Subcutaneous abdominal adipose tissue (tissue), 5 donors: ENCODE data around the gene TEX29.

Source experiments
- H3K27ac ChIP-seq: one replicate; pipeline ENCODE4 v1.7.0; 2013; ENCODE audit warnings: low read depth, mild to moderate bottlenecking, inconsistent platforms, low read length, moderate library complexity
- H3K27me3 ChIP-seq, 5 donors: one replicate each; pipeline ENCODE4 v1.7.0; 2013; ENCODE audit warnings: low read length in 5 of 5, inconsistent platforms in 1 of 5; ENCODE audit not compliant: control insufficient read depth in 5 of 5, insufficient read depth in 4 of 5
- H3K36me3 ChIP-seq, 5 donors: one replicate each; pipeline ENCODE4 v1.7.0; 2013; ENCODE audit warnings: low read length in 5 of 5; ENCODE audit not compliant: control insufficient read depth in 5 of 5, insufficient read depth in 5 of 5
- H3K4me1 ChIP-seq, 5 donors: one replicate each; pipeline ENCODE4 v1.7.0; 2013; ENCODE audit warnings: low read length in 5 of 5, mild to moderate bottlenecking in 3 of 5, moderate library complexity in 1 of 5; ENCODE audit not compliant: control insufficient read depth in 5 of 5, insufficient read depth in 5 of 5
- H3K4me3 ChIP-seq, 5 donors: one replicate each; pipeline ENCODE4 v1.7.0; 2013; ENCODE audit warnings: low read length in 5 of 5, low read depth in 1 of 5
- H3K9ac ChIP-seq, 5 donors: one replicate each; pipeline ENCODE4 v1.7.0; 2013; ENCODE audit warnings: low read length in 5 of 5, mild to moderate bottlenecking in 4 of 5, moderate library complexity in 3 of 5
- H3K9me3 ChIP-seq, 5 donors: one replicate each; pipeline ENCODE4 v1.7.0; 2013; ENCODE audit warnings: low read length in 5 of 5; ENCODE audit not compliant: control insufficient read depth in 5 of 5
- donor health status: healthy.
- donor health status: healthy.
- donor health status: healthy.
- donor health status: healthy.
- donor health status: healthy.

The TEX29 gene

DNA sequence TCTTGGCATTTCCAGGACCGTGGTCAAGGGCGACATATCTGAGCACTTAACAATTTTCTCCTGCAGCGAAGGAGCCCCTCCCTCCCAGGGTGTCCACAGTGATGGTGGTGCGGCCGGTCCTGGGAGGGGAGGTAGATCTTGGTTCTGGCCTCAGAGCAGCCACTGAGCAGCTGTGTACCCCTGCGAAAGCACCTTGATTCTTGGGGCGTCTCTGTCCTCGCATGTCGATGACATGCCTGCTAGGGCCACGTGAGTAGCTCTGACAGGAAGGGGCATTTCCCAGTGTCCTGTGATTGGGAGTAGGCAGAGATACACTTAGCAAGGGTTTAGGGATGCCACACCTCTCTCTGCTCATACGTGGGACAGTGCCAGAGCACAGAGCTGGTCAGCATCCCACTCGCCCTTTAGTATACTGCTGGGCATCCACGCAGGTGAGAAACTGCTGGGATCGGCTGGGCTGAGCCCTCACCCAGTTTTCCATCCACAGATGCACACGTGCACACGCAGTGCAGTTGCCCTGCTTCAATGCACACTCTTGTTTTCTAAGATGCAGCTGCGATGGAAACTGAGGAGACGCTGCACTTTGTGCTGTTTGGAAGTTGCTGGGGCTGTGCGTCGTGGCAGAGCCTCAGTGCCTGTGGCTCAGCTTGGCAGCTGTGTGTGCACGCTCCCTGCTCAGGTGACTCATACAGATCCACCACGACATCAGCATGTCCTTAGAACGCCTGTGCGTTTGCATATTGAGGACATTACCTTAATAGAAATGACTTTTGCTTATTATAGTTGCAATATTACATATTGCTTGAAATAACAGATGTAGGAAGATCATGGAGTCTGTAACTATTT lies 66.8 kb downstream of the TEX29 start:
- H3K27ac ChIP-seq: no peak overlapping the region

DNA sequence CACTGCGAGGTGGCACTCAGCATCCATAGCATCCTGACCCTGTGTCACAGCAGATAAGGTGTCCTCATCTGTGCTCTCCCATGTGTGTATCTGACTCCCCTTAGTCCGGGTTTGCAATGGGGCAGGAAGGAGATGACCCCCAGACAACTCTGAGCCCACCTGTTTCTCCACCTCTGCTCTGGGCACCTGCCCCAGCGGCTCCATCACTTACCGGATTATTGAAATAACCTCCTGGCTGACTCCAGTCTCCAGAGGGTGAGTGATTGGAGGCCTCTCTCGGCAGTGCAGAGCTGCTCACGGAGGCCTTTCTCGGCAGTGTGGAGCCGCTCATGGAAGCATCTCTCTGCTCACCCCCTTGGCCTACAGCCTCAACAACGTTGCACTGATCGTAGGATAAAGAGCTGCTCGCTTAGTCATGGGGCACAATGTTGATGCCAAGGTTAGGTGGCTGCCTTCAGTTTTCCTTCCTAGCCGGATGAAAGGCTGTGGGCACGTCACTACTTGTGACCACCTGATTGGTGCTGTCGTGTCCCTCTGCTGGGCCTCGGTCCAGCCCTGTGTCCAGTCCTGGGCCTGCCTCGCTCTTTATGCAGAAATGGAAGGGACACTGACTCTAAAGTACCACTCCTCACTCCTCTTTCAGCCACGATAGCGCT lies 67.6 kb downstream of the TEX29 start:
- no peaks in the 10 kb centered on the region for H3K36me3 ChIP-seq
- H3K9ac ChIP-seq: no peak overlapping the region
- H3K4me3 ChIP-seq: no peak overlapping the region
- peaks cover 5 to 30% (median 18%) of the 10 kb centered on the region in 5 donors for H3K27me3 ChIP-seq
- H3K27ac ChIP-seq: no peak overlapping the region
- no peaks in the 10 kb centered on the region for H3K9me3 ChIP-seq
- H3K4me1 ChIP-seq: no peaks in the 10 kb centered on the region

More for the DNA sequence above, 66.8 kb downstream of the TEX29 start:
- Histone ChIP-seq H3K9me3 (no peaks in the 10 kb centered on the region), H3K4me1 (no peaks in the 10 kb centered on the region), H3K27me3 (peaks cover 5 to 30% (median 18%) of the 10 kb centered on the region in 5 donors), H3K4me3 (no peak overlapping the region), H3K9ac (no peak overlapping the region), H3K36me3 (no peaks in the 10 kb centered on the region)

DNA sequence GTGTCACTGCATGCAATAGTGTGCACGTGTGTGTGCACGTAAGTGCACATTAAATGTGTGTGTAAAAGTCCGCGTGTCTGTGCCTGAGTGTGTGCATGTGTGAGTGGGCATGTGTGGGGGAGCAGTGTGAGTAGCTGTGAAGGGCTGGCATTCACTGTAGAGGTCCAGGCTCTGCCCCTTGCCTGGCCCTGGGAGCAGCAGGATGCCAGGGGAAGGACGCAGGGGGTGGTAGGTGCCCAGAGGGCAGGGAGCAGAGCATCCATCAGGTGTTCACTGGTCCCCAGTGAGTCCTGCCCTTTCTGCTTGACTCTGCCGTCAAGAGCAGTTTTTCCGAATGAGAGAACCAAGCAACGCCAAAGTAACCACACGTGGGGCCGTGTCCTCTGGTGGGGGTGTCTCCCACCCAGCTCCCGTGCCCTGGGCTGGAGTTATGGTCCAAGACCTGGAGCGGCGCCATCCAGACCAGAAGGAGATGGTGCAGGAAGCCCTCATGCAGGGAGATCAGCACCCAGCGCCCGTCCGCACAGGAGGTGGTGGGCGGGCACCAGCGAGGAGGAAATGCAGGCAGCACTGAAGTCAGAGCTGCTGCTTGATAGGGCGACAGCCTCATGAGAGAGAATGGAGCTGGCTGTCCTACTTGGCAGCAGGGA lies 68.5 kb downstream of the TEX29 start:
- Histone ChIP-seq H3K36me3 (no peaks in the 10 kb centered on the region), H3K9ac (no peak overlapping the region), H3K9me3 (no peaks in the 10 kb centered on the region), H3K27me3 (peaks cover 3 to 24% (median 14%) of the 10 kb centered on the region in 5 donors), H3K4me3 (no peak overlapping the region), H3K4me1 (no peaks in the 10 kb centered on the region), H3K27ac (no peak overlapping the region)

DNA sequence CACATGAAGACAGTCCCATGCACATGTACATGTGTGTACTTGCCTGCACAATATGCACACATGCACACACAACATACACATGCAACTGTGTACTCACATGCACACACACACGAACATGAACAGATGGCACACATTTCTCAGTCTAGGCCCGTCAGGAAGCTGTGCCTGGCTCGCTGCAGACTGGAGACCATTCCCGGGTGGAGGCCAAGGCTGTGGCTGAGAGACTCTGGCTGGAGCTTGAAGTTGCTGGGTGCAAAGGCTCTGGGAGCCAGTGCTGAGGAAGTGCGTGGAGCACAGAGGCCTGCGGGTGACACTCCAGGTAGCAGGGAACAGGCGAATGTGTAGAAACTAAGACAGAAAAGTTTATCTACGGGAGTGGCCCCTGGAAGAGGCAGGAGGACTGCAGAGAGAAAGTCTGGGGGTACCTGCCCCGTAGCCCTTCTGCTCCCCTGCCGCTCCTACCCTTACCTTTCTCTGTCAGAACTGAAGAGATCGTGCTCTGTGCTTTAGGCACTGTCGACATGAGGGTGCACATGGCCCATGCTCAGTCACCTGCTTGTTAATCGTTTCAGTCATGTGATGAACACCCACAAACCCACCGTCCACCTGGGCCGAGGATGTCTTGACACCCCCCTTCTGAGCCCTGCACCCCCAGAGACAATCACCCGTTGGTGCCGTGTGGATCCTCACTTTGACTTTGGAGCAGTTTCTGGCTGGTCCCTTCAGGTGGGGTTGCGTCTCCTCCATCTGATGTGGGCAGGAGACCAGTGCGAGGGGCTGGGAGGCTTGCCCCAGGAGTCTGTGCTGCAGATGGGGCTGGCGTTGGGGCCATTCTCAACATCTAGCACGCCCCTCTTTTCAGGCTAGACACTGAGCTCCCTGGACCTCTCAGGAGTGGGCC lies 69.4 kb downstream of the TEX29 start:
- H3K4me1 ChIP-seq: no peaks in the 10 kb centered on the region
- peaks cover 0 to 16% (median 10%) of the 10 kb centered on the region in 5 donors for H3K27me3 ChIP-seq
- no peak overlapping the region for H3K4me3 ChIP-seq
- no peaks in the 10 kb centered on the region for H3K36me3 ChIP-seq
- no peaks in the 10 kb centered on the region for H3K9me3 ChIP-seq
- H3K9ac ChIP-seq: no peak overlapping the region
- no peak overlapping the region for H3K27ac ChIP-seq

DNA sequence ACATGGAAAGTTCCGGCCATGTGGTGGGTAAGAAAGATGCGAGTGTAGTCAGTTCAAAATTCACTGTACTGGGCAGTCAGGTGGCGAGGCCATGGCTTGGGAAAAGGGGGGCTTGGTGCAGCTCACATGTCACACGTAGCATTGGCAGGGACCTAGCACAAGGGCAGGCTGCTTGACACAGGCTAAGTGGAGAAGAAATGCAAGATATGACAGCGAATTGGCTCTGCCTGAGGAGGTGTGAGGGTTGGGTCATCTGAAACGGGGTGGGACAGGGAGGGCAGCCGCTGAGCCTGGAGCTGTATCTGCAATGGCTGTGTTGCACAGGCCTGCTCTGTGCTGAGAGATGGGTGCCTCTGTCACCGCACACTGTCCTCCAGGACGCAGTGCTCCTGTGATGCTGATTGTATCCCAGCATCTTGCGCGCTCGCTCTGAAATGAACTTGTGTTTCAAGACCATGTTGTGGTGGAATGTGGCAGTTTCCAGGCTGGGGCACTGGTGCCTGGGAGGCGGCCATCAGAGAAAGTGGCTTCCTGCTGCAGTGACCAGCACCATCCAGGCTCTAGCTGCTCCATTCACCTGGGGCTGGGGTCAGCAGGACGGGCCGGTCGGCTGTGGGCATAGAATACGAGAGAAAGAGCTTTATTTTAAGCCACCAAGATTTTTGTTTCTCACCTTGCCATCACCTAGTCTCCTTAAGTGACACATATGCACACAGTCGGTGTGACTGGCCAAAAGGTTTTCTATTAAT lies 70.3 kb downstream of the TEX29 start:
- Histone ChIP-seq H3K9ac (no peak overlapping the region), H3K27me3 (peaks cover 0 to 15% (median 10%) of the 10 kb centered on the region in 5 donors), H3K27ac (no peak overlapping the region), H3K4me1 (no peaks in the 10 kb centered on the region), H3K36me3 (no peaks in the 10 kb centered on the region), H3K4me3 (no peak overlapping the region), H3K9me3 (no peaks in the 10 kb centered on the region)

DNA sequence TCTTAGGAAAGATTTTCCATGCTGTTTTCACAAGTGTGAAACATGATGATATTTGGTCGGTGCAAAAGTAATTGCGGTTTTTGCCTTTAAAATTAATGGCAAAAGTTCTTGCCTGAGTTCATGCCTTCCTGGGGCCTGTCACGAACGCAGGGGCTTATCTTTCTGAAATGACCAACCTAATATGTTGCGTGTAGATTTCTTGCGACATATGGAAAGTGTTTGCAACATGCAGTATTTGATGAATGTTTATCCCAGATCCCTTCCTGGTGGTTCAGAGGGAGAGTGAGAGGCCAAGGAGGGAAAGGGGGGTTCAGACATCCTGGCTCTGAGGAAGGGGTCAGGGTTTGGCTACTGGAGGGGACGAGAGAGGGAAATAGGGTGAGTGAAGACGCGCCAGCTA lies 72.0 kb downstream of the TEX29 start:
- Histone ChIP-seq H3K4me1 (no peaks in the 10 kb centered on the region), H3K9ac (no peak overlapping the region), H3K36me3 (no peaks in the 10 kb centered on the region), H3K4me3 (no peak overlapping the region), H3K27ac (no peak overlapping the region), H3K27me3 (peaks cover 0 to 14% (median 10%) of the 10 kb centered on the region in 5 donors), H3K9me3 (no peaks in the 10 kb centered on the region)

DNA sequence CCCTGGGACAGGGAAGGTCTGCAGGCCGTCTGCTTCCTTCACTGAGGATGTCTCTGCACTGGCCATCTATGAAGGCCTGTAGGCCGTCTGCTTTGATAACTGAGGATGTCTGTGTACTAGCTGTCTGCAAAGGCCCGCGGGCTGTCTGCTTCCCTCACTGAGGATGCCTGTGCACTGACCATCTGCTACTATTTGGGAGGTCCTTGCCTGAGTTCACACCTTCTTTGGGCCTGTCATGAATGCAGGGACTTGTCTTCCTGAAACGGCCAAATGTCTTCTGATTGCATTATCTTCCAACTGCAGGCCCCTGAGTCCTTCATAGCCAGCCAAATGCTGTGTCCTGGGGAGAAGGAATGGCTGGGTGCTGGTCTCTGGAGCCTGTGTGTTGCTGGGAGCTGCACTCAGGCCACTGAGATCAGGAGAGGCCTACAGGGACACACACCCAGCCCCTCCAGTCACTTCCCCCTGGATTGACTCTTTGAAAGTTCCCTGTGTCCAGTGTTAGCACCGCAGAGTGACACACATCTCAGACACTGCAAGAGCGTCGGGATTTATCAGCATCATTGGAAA lies 72.9 kb downstream of the TEX29 start:
- no peak overlapping the region for H3K9ac ChIP-seq
- no peak overlapping the region for H3K4me3 ChIP-seq
- H3K27me3 ChIP-seq: peaks cover 0 to 10% (median 9%) of the 10 kb centered on the region in 5 donors
- H3K36me3 ChIP-seq: no peaks in the 10 kb centered on the region
- H3K4me1 ChIP-seq: no peaks in the 10 kb centered on the region
- no peak overlapping the region for H3K27ac ChIP-seq
- H3K9me3 ChIP-seq: no peaks in the 10 kb centered on the region
